NCI-H345 treated with DMSO at 0.1 percent for 48 hours (cell line): Measurements from ENCODE around the gene TMEM95.
A peak's percentile ranks its signal among the peaks of the same experiment; 100 is the strongest.

ENCODE experiments used
- DNase-seq: peaks from one replicate; lab custom pipeline; 2025; ENCODE audit not compliant: unreplicated experiment; lab: John Stamatoyannopoulos, UW

The TMEM95 gene

GRCh38 chr17:7374353-7374752 lies 19.4 kb downstream of the TMEM95 start:
- no peak for DNase-seq

GRCh38 chr17:7379134-7379533 lies 24.2 kb downstream of the TMEM95 start:
- DNase-seq = no peak

GRCh38 chr17:7380321-7380720 lies 25.4 kb downstream of the TMEM95 start:
- DNase-seq = peak; percentile 20

DNA sequence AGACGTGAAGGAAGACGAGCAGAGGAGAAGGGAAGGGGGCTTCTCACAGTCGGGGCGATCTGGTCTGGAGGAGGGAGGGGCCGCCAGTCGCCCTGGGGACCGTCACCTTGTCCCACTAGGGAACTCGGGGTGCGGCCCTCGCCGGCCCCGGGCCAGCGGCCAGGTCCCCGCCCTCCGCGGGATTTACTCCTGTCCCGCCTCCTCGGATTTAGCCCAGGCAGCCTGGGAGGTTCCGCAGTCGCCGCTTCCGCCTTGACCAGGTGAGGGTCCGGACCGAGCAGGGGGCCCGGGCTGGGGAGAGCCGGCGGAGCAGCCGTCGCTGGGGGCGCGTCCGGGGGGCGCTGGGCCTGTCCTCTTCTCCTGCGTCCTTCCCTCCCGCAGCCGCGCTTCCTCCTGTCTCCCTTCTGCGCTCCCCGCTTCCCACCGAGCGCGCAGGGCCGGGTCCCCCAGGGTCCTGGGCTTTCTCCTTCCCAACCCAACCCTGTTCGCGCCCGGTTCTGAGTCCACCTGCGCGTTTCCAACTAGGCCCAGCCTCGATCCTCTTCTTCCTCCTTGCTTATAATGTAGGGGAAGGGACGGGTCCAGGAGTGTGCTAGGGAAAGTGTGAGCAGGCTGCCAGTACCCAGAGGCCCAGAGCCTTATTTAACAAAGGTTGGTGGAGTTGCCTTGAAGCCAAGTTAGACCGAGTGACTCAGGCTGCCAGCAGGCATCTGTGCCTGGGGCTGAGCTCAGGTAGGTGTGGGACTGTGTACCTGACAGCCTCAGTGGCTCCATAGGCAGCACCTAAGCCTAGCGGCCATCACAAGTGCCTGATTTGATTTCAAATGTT lies 26.1 kb downstream of the TMEM95 start, which contains the start of gene TNK1:
TSS of gene TNK1 (plus strand) at position 235 of the 829 bp plus-strand sequence. CDS start 1,838 bp downstream, outside the sequence.
- no peak for DNase-seq

DNA sequence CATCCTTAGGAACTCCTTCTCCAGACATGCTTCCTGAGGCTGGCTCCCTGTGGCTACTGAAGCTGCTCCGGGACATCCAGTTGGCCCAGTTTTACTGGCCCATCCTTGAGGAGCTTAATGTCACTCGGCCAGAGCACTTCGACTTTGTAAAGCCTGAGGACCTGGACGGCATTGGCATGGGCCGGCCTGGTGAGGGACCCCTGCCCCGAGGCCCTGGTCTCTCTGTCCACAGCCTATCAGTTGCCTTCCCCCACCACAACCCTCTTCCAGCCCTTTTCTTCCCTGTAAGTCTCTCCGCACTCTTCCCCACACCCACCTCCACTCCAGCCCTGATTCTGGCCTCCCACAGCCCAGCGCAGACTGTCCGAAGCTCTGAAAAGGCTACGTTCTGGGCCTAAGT lies 27.9 kb downstream of the TMEM95 start:
- no peak for DNase-seq

DNA sequence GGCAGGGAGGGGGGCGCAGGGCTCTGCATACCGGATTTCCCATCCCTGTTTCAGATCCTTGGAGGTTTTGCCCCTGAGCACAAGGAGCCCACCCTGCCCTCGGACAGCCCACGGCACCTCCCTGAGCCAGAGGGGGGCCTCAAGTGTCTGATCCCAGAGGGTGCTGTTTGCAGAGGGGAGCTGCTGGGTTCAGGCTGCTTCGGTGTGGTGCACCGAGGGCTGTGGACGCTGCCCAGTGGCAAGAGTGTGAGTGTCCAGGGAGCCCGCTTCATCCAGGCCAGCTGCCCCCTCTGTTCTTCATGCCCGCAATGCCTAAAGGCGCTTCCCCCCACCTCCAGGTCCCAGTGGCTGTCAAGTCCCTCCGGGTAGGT lies 28.4 kb downstream of the TMEM95 start:
- DNase-seq = no peak

DNA sequence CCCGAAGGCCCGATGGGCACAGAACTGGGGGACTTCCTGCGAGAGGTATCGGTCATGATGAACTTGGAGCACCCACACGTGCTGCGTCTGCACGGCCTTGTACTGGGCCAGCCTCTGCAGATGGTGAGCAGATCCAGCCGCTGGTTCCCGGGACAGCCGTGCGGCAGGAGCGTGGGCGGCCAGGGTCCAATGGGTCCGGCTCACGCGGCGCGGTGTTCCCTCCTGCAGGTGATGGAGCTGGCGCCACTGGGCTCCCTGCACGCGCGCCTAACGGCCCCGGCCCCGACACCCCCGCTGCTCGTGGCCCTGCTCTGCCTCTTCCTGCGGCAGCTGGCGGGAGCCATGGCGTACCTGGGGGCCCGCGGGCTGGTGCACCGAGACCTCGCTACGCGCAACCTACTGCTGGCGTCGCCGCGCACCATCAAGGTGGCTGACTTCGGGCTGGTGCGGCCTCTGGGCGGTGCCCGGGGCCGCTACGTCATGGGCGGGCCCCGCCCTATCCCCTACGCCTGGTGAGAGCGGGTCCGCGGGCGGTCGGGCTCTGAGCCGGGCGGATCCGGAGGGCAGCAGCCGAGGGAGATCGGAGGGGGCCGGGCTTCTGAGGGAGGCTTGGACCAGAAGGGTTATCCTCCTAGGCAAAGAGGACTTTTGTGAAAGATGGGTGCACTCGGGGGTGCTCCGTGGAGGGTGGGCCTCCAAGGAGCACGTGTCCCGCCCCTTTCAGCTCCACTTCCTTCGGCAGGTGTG lies 29.0 kb downstream of the TMEM95 start:
- peak; percentile 22 for DNase-seq

DNA sequence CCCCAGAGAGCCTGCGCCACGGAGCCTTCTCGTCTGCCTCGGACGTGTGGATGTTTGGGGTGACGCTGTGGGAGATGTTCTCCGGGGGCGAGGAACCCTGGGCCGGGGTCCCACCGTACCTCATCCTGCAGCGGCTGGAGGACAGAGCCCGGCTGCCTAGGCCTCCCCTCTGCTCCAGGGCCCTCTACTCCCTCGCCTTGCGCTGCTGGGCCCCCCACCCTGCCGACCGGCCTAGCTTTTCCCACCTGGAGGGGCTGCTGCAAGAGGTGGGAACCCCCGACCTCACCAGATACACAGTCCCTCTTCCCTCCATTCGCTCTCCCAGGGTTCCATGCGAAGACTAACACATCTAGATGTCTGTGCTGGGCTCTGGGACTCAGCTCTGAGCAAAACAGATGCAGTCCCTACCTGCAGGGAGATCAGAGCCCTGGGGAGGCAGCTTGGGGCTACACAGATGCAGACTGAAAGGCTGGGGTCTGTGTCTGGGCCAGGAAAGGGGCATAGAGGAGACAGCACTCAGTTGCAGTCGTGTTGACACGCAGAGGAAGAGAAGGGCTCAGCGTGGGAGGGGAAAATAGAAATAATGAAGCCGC lies 29.6 kb downstream of the TMEM95 start:
- DNase-seq = no peak

- DNase-seq = no peak
These were observed 33.9 kb downstream of the TMEM95 start for GRCh38 chr17:7388856-7389255.

GRCh38 chr17:7389924-7390910 lies 35.3 kb downstream of the TMEM95 start:
- DNase-seq = no peak

- no peak for DNase-seq
These were observed 36.4 kb downstream of the TMEM95 start for GRCh38 chr17:7391307-7391706.

- no peak for DNase-seq
These were observed 38.0 kb downstream of the TMEM95 start for GRCh38 chr17:7392696-7393612.

GRCh38 chr17:7393613-7394451 lies 38.9 kb downstream of the TMEM95 start:
- DNase-seq = peak; percentile 23

GRCh38 chr17:7394452-7395191 lies 39.7 kb downstream of the TMEM95 start, which contains the start of gene PLSCR3:
Gene PLSCR3, minus strand, starts transcription at chr17:7394525. Its CDS starts 415 bp downstream, at chr17:7394110.
- peak; percentile 33 for DNase-seq

GRCh38 chr17:7396147-7396546 lies 41.2 kb downstream of the TMEM95 start:
- no peak for DNase-seq

DNA sequence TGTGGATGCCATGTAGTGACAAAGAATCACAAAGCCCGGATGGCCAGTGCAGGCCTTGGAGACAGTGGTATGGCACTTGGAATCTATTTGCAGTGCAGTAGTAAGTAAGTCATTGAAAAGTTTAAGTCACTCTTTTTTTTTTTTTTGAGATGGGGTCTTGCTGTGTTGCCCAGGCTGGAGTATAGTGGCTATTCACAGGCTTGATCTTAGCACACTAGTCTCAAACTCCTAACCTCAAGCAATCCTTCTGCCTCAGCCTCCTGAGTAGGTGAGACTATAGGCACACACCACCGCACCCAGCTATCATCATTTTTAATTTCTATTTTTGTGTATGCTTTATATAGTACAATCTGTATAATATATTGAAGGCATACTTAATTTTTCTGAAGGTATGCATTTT lies 43.7 kb downstream of the TMEM95 start:
- no peak for DNase-seq

- peak; percentile 14 for DNase-seq
These were observed 48.2 kb downstream of the TMEM95 start for GRCh38 chr17:7403043-7403726.

DNA sequence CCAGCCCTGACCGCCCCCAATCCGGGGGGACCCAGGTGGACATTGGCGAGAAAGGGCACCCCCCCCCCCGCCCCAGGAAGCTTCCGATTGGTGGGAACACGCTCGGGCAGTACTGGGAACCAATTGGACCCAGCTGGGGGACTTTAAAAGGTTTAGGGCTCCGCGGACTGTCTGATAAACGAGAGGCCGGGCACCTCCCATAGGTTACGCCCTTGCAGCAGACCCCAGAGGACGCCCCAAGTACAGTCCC lies 48.7 kb downstream of the TMEM95 start:
- no peak for DNase-seq
